ENCODE data around the gene ITGAE.

ITGAE gene

DNA sequence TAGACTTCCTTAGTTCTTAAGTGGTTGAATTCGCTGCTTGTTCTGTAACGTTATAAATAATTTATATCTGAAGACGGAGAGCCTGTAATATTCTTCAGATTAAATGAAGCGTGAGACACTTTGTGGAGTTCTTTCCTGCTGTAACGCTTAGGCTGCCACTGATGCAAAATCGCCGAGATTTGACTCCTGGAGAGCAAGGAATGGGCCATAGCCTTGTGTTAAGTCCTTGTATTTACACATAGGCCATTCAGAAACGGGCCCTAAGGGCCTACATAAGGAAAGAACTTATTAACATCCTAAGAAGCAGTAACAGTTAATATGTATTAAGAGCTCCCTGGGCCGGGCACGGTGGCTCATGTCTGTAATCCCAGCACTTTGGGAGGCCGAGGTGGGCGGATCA is 131.4 kb downstream of the ITGAE start:
- DNase-seq, result no peak
- H3K27ac ChIP-seq, result no peak overlapping the region

GRCh38 chr17:3669085-3669347 is 132.0 kb downstream of the ITGAE start:
- in situ Hi-C loops (cut with HindIII; ENCODE audit: low pct_ligation_motif_present, low sequenced_read_pairs), result no loop called here
- H3K36me3 ChIP-seq (replicated peaks), result peaks cover 9% of the 10 kb centered on the region
- no peak for DNase-seq
- peak overlapping the region; percentile 75 for H3K27ac ChIP-seq
- no peaks in the 10 kb centered on the region for H3K27me3 ChIP-seq (replicated peaks)
- peak overlapping the region; percentile 97 for H3K4me3 ChIP-seq (ENCODE audit: low read depth, low read length)
- TF ChIP-seq, protein P1, sequence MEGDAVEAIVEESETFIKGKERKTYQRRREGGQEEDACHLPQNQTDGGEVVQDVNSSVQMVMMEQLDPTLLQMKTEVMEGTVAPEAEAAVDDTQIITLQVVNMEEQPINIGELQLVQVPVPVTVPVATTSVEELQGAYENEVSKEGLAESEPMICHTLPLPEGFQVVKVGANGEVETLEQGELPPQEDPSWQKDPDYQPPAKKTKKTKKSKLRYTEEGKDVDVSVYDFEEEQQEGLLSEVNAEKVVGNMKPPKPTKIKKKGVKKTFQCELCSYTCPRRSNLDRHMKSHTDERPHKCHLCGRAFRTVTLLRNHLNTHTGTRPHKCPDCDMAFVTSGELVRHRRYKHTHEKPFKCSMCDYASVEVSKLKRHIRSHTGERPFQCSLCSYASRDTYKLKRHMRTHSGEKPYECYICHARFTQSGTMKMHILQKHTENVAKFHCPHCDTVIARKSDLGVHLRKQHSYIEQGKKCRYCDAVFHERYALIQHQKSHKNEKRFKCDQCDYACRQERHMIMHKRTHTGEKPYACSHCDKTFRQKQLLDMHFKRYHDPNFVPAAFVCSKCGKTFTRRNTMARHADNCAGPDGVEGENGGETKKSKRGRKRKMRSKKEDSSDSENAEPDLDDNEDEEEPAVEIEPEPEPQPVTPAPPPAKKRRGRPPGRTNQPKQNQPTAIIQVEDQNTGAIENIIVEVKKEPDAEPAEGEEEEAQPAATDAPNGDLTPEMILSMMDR (IDR thresholded peaks at IDR 0.05; ENCODE audit: low read depth, low read length, missing control alignments), result no peak

More for the DNA sequence above, 131.4 kb downstream of the ITGAE start:
- Histone ChIP-seq H3K27me3 (replicated peaks) (no peaks in the 10 kb centered on the region), H3K36me3 (replicated peaks) (peaks cover 3% of the 10 kb centered on the region), H3K4me3 (ENCODE audit: low read depth, low read length) (peak overlapping the region; percentile 97)
- TF ChIP-seq, protein P1 (IDR thresholded peaks at IDR 0.05; ENCODE audit: low read depth, low read length, missing control alignments), result no peak
- in situ Hi-C loops (cut with HindIII; ENCODE audit: low pct_ligation_motif_present, low sequenced_read_pairs), result no loop called here

DNA sequence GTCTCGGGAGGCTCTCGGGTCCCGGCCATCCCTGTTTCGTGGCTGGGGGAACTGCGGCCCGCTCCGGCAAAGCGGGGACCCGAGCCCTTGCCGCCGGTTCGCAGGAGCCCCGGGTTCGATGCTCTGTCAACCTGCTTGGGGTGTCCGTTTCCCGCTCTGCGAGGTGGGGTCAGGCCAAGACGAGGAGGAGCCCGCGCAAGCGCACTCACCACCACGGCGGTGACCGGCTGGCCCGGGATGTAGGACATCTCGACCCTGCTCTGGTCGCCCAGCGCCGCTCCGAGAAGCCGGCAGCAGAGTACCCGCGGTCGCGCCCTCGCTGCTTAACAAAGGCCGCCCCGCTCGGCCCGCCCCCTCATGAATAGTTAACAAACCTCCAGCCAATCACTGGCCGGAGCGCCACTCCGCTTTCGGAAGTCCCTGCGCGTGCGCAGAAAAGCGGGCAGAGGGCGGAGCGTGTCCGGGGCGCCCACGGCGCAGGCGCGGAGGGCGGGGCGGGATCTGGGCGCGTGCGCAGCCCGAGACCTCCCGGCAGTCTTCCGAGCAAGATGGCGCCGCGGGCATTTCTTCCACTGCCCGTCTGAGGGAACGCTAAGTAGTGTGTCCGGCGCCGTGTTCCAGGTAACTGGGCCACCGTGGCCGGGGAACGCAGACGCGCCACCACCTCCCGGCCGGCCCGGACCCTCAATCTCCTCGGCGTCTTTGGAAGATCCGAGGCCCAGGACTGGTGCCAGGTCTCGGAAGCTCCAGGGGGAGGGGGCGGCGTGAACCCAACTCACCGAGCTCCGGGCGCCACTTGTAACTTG is 132.5 kb downstream of the ITGAE start, which contains the start of the genes EMC6 and TAX1BP3:
TSS of gene EMC6 (plus strand) at position 534 of the 806 bp plus-strand sequence. CDS start 335 bp downstream, outside the sequence.
TSS of gene TAX1BP3 (minus strand) at position 300 of the 806 bp plus-strand sequence. CDS start at position 248, 52 bp downstream.
- TF ChIP-seq, protein P1 (IDR thresholded peaks at IDR 0.05; ENCODE audit: low read depth, low read length, missing control alignments), result no peak
- H3K27ac ChIP-seq, result peak within 1 kb of the TSS; percentile 86
- in situ Hi-C loops (cut with HindIII; ENCODE audit: low pct_ligation_motif_present, low sequenced_read_pairs), result no loop called here
- peak within 1 kb of the TSS; percentile 97 for H3K4me3 ChIP-seq (ENCODE audit: low read depth, low read length)
- DNase-seq, result peak; percentile 94
- H3K36me3 ChIP-seq (replicated peaks), result peaks cover 14% of the 10 kb centered on the region
- H3K27me3 ChIP-seq (replicated peaks), result no peaks in the 10 kb centered on the region

GRCh38 chr17:3667366-3668278 is 133.4 kb downstream of the ITGAE start:
- in situ Hi-C loops (cut with HindIII; ENCODE audit: low pct_ligation_motif_present, low sequenced_read_pairs), result no loop called here
- peak; percentile 87 for DNase-seq
- peak overlapping the region; percentile 86 for H3K27ac ChIP-seq
- TF ChIP-seq, protein P1 (IDR thresholded peaks at IDR 0.05; ENCODE audit: low read depth, low read length, missing control alignments), result no peak
- H3K36me3 ChIP-seq (replicated peaks), result peaks cover 20% of the 10 kb centered on the region
- H3K4me3 ChIP-seq (ENCODE audit: low read depth, low read length), result peak overlapping the region; percentile 96
- no peaks in the 10 kb centered on the region for H3K27me3 ChIP-seq (replicated peaks)

- Histone ChIP-seq H3K27ac (no peak overlapping the region), H3K36me3 (replicated peaks) (peaks cover 23% of the 10 kb centered on the region), H3K27me3 (replicated peaks) (no peaks in the 10 kb centered on the region), H3K4me3 (ENCODE audit: low read depth, low read length) (peak overlapping the region; percentile 36)
- in situ Hi-C loops (cut with HindIII; ENCODE audit: low pct_ligation_motif_present, low sequenced_read_pairs), result no loop called here
- no peak for DNase-seq
- TF ChIP-seq, protein P1 (IDR thresholded peaks at IDR 0.05; ENCODE audit: low read depth, low read length, missing control alignments), result no peak
Measured at GRCh38 chr17:3666516-3666915, 134.5 kb downstream of the ITGAE start.
